Mesenteric fat pad (tissue), 1 donor: Measurements from ENCODE around the gene NPPA. TPM values are rescaled to one million over a fixed set of nuclear protein-coding genes. Genes with fewer than 3 reads are reported as not detected.
A peak's percentile ranks its signal among the peaks of the same experiment; 100 is the strongest.
"Not testable (repeated sequence)": the region's sequence is repeated elsewhere in the genome, so short reads cannot be mapped to it uniquely, and the experiment has no call there.

Experiments
- DNase-seq: peaks from one replicate; pipeline ENCODE4 v3.0.0-alpha.2; 2020; ENCODE audit warnings: low spot score
- total RNA-seq: library from RNA; stranded (reverse); fragmentation: NEBNext Ultra II Directional; extraction: Animal tissue kit (Norgen Biotek cat#: 25700); gene quantifications from one replicate; pipeline ENCODE4 v1.2.1, GENCODE V29; 2021
- donor health status: DM: yes; HTN: yes; CAD: no.

The NPPA gene
- total RNA-seq, 1 donor from 2014 or later: not detected

GRCh38 chr1:11817192-11817591, 30.4 kb downstream of the NPPA start:
- no peak for DNase-seq

DNA sequence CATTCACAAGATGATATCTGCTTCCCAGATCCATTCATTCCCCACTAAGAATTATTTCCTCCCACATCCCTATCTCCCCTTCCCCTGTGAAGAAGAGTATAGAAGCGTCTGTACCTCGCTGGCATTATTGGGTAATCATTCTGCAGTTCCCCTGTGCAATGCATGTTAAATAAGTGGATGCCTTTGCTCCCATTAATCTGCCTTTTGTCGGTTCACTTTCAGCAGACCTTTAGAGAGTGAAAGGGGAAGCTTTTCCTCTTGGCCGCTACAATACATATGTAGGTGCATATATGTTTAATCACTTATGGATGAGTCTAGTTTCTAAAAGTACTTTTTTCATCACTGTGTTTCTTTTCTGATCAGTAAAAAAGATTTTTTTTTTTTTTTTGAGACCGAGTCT, 34.6 kb downstream of the NPPA start:
- DNase-seq: no peak

DNA sequence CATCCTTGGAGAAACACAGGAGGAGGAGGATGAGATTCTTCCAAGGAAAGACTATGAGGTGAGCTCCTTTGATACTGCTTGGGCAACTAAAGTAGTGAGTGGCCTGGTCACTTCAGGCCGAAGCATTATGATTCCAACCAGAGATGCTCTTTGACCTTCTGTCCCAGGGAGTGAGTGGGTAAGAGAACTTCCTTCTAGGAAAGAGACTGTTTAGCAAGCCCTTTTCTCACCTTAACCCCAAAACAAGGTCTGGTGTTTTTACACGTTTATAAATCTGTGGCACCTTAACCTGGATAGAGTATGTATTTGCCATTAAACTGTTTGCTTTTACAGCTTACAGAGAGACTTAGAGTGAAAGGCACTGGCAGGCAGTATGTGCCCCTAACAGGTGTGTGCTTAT, 40.5 kb downstream of the NPPA start:
- DNase-seq: no peak

DNA sequence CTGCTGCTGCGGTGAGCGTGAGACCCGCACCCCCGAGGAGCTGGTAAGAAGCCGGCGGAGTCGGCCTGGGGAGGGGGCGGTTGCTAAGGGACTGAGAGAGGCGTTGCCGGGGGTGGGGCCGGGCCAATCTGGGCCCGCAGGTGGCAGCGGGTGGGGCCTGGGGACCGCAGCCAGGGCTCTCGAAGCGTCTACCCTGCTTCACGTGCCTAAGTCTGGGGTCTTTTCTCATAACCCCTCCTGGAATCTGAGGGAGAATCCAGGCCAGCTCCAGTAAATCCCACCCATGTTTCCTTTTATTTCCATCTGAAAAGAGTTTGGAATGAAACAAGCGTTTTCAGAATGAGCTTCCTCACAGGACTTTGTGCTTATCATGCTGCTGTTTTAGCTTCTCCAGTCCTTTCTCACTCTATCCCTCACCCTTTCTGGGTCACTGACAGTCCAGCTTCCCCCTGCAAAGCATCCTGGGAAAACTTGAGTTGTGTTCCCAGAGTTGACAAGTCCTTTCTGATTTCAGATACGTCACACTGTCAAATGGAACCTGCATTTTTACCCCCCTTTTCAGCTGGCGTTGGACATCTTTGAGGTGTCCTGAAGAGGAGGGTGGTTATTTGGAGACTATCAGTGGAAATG, 41.2 kb downstream of the NPPA start:
- DNase-seq: no peak

GRCh38 chr1:11805422-11806306, 41.9 kb downstream of the NPPA start, which contains the start of the genes CLCN6 and MTHFR:
Gene CLCN6 (plus strand): TSS chr1:11806191. CDS start chr1:11806263, 72 bp downstream.
Gene MTHFR (minus strand): TSS chr1:11805964. CDS start chr1:11803116, 2,848 bp downstream.
- peak; percentile 100 for DNase-seq

DNA sequence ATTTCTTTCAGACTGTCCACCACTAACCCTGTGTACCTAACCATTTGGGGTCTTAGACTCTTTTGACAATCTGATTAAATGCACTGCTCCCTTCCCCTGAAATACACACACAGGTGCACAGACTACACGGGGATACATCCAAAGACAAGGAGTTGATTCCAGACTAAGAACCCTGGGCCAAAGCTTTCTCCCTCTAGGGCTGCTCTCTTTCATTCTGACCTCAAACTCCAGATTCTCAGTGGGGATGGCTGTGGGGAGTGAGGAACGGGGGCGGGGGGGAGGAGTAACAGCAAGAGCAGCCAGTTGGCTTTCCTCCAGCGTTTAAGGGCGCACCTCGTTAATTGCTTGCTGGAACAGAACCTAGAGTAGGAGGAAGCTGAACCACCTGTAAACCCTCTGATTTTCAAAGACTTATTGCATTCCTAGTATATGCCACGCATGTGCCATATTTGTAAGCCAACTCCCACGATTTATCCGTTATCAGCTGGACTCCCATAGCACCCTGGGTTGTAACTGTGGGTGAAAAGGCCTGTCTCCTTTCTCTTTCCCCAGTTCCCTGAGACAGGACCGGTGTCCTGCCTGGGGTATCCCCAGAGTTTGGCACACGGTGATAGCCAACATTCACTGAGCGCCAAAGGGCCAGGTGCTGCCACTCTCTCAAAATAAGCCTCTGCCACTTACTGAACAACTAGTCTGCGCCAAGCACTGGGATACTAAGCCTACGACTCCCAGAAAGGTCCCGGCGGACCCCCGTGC, 42.7 kb downstream of the NPPA start:
- DNase-seq: no peak

DNA sequence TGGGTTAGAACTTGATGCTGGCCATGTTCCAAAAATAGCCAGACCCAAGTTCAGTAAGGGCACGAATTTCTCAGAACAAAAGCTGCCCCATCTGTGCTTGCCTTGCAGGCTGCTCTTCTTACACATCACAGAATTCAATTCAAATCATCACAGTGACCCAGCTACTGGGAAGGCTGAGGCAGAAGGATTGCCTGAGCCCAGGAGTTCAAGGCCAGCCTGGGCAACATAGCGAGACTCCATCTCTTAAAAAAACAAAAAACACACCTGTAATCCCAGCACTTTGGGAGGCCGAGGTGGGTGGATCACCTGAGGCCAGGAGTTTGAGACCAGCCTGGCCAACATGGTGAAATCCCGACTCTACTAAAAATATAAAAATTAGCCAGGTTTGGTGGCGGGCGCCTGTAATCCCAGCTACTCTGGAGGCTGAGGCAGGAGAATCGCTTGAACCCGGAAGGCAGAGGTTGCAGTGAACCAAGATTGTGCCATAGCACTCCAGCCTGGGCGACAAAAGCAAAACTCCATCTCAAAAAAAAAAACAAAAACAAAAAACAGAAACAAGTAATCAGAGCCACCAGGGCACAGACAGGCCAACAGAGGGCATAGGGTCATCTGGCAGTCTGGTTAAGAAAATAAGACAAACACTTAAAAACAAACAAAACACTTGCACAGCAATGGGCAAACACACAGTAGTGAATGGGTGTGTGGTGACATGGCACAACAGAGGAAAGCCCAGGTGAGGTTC, 43.5 kb downstream of the NPPA start:
- not testable (repeated sequence) for DNase-seq

DNA sequence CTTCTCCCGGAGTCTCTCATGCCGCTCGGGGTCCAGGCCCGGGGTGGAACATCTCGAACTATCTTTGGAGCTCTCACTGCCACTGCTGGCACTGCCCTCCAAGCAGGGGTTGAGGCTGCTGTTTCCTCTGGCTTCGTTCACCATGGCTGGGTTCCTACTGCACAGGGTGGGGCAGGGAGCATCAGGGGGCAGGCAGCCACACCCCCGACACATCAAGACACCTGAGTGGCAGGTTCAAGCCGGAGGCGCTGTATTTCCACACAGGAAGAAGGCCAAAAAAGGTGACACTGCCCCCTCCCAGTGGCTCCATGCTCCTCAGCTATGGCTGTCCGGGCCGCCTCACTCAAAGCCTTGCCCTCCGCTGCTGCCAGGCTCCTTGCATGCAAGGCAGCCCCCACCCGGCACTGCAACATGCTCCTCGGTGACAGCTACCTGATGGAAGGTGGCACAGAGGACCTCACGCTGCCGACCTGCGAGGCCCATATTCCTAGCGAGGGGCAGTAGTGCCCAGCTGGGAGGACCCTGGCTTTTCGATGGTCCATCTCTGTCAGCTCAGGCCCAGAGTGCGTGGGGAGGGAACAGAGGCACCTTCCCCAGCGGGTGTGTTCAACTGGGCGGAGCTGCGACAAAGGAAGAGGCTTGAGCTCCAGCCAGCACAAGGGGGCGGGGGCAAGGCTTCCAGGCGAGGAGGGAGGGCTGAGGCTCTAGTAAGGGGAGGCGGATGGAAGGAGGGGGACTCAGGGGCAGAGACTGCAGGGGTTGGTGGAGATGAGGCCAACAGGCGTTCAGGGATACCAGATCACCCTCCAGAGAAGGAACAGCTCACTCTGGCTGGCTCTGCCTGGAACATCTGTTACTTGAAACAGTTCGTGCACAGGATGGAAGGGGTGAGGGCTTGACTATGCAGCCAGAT, 44.4 kb downstream of the NPPA start:
- DNase-seq: peak; percentile 97

DNA sequence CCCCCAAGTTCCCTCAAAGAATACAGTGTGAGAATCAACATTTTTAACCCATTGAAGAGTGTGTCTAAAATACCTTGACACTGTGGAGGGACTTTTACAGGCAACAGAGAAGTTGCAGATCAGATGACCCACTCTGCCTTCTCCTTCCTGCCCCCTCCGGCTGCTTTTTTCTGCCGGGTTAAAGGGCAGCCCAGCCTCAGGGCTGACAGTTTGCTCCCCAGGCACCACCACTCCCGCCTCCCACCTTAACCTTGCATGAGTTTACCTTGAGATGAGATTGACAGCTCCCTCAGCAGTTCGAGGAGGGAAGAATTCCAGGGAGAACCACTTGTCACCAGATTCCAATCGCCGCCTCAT, 45.0 kb downstream of the NPPA start:
- DNase-seq: no peak

- DNase-seq: no peak
Observed at GRCh38 chr1:11800756-11801433, 46.7 kb downstream of the NPPA start.

GRCh38 chr1:11800391-11800755, 47.2 kb downstream of the NPPA start:
- no peak for DNase-seq

DNA sequence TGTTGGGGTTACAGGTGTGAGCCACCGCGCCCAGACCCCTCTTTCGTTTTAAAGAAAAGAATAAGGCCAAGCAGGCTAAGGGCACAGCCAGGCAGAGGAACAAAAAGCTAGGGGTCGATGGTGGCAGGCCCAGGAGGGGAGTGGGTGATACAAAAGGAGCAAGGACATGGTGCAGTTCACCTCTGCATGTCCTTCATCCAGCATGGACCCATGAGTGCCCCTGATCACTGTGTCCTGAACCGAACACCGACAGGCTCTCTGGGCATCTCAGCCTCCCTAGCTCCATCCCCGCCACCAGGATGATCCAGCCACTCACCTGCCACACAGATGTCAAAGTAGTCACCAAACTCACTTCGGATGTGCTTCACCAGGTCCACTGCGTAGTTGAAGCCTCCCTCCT, 47.7 kb downstream of the NPPA start:
- DNase-seq: no peak

DNA sequence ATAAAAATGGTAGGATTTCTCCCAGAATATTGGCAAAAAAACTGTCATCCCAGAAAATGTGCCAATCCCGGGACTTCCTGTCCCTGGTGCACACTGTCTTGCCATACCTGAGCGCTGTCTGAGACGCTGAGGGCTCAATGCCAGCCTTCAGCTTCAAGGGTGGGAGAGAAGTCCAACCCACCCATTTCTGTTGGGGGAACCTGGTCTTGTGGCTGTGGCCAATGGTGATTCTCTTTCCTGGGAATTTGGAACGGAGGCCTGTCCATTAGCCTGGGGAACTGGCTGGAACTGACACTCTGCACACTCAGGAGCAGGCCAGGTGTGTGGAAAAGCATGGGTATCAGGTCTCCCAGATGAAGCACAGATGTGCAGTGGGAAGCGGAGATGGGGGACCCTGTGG, 48.5 kb downstream of the NPPA start:
- no peak for DNase-seq

DNA sequence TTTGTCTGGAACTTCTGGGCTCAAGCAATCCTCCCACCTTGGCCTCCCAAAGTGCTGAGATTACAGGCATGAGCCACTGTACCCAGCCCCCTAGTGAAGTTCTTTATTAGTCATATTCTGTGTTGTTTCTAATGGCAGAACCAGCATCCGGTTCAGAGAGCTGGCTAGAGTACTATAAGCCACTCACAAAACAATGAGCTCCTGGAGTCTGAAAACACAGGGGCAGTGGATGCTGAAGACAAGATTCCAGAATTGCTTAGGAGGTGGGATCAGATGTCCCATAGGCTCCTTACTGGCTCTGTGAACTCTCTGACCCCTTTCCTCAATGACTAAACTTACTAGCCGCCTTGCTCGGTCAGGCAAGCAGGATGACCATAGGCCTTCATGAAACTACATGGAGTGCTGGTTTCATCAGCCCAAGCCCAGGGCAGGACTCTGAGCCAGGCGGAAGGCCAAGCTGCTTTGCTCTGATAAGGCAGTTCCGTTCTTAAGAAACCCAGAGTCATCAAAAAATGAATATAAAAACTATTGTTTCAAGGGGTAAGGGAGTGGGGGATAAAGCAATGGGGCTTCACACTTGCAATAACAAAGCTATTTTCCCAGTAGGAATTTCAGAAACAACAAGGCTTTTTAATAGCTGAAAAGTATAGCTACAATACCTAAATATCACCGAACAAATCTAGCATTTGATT, 49.9 kb downstream of the NPPA start:
- DNase-seq: no peak

GRCh38 chr1:11796036-11796828, 51.4 kb downstream of the NPPA start:
- DNase-seq: no peak
